Peyer's patch (tissue), 4 donors: ENCODE results near the gene PPP2R5C.

Experiments
- CTCF ChIP-seq, 6 experiments: fragments of 450-650 bp in 4 of 6; fragments of 200-600 bp in 2 of 6; sonication (generic) in 1 of 6; IDR thresholded peaks; one replicate each; pipeline ENCODE4 v1.5.1; 2017 to 2019; ENCODE audit warnings: antibody characterized with exemption in 6 of 6, mild to moderate bottlenecking in 3 of 6, moderate library complexity in 1 of 6
- POLR2A ChIP-seq, 2 donors: fragments of 450-650 bp; IDR thresholded peaks; one replicate each; pipeline ENCODE4 v1.5.1; 2017; ENCODE audit warnings: antibody characterized with exemption in 2 of 2, mild to moderate bottlenecking in 2 of 2, moderate library complexity in 2 of 2

- TF ChIP-seq CTCF (IDR thresholded peaks at IDR 0.05): no peak
- peak in 1 of 2 donors; percentile 28 for TF ChIP-seq POLR2A (IDR thresholded peaks at IDR 0.05)
Observed at GRCh38 chr14:101721951-101722661, 39.4 kb upstream of the PPP2R5C start.
